Middle frontal gyrus (tissue), 1 donor: ENCODE data around the gene PPP1R14B.

Experiments
- DNase-seq: peaks from one replicate; pipeline ENCODE4 v3.0.0-alpha.2; 2015; ENCODE audit warnings: low spot score; ENCODE audit errors: extremely low spot score

The PPP1R14B gene

GRCh38 chr11:64230985-64231365, 15.8 kb downstream of the PPP1R14B start:
- DNase-seq = no peak

DNA sequence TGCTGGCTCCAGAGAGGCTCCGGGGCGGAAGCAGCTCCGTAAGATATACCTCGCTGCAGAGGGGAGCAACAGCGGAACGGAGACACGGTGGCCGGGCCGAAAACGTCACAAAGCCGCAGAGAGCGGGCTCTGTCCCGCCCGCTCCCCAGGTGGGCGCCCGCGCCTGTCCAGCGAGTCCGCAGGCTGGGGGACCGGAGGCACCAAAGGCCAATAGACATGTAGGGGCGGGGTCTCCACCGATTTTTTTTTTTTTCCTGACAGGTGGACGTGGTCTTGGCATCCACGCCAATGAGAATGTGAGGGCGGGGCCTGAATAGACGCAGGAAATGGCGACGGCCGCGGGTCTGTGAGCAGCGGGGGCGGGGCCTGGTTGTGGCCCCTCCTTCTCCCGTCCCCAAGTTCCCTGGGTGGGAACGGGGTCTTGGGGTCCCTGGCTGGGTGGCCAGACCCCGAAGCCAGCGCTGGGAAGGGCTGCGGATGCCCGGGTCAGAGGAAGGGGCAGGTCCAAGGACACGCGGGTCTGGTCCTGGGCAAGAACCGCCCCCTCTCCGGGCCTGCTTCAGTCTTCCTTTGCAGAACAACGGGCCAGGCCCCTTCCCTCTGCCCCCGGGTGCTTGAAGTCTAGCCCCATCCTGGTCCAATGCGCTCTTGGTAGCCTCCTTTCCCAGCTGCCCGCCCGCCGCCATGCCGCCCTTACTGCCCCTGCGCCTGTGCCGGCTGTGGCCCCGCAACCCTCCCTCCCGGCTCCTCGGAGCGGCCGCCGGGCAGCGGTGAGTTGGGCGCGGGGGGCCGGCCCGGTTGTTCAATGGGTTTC, 16.4 kb downstream of the PPP1R14B start, which contains the start of gene DNAJC4:
DNAJC4 (plus strand) TSS at position 378 of the 814 bp plus-strand sequence; CDS start at position 685, 307 bp downstream.
- peak; percentile 81 for DNase-seq

DNA sequence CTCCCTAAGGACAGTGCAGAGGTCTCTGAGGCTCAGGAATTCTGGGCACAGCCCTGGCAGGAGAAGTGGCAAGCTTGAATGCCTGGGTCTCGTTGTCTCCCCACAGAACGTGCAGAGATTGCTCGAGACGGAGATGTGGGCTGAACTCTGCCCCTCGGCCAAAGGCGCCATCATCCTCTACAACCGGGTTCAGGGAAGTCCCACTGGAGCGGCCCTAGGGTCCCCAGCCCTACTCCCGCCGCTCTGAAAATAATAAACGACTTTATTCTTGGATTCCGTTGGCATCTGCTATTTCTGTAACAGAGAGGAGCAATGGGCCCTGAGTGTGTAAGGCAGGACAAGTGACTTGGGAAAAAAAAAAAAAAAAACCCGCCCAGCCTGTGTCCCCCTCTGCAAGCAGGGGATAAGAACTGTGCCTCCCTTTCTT, 17.0 kb downstream of the PPP1R14B start:
- DNase-seq = no peak

DNA sequence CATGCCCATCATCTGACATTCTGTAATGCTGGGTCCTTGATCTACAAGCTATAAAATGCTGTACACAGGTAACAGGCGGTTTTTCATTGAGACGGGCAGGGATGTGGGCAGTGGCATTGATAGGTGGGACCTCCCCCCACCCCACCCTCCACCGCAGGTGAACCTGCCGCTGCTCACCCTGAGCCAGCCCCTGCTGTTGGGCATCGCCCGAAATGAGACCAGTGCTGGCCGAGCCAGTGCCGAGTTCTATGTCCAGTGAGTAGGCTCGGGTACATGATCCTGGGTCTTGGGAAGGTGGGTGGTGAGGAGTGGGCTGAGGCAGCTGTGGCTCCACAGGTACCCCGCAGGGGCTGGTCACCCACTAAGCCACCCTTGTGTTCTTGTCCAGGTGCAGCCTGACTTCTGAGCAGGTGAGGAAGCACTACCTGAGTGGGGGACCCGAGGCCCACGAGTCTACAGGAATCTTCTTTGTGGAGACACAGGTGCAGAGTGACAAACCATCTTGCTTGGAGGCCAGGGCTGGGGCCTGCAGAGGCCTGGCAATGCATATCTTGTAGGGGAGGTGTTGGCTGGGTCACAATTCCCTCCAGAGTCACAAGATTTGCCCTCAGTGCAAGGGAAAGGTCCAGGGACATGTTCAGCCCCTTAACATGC, 17.5 kb downstream of the PPP1R14B start:
- no peak for DNase-seq

DNA sequence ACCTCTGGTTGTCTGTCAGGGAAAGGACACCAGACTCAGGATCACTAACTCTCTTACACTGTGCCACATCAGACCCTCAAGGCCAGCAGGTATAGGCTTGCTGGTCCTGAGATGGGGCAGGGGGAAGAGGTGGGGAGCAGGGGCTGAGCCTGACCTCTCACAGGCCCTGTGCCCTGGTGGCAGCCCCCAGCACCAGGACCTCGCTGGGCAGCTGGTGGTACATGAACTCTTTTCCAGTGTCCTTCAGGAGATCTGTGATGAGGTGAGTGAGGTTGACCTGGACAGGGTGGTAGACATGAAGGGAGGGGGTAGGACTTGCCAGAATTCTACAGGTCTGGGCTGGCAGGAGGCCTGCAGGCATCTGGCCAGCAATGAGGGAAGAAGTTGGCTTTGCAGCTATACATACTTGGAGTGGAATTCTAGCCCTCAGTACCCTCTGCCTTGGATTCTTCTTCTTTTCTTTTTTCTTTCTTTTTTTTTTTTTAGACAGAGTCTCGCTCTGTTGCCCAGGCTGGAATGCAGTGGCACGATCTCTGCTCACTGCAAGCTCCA, 19.3 kb downstream of the PPP1R14B start:
- DNase-seq = no peak

- no peak for DNase-seq
These were observed 20.2 kb downstream of the PPP1R14B start for GRCh38 chr11:64226507-64227051.

DNA sequence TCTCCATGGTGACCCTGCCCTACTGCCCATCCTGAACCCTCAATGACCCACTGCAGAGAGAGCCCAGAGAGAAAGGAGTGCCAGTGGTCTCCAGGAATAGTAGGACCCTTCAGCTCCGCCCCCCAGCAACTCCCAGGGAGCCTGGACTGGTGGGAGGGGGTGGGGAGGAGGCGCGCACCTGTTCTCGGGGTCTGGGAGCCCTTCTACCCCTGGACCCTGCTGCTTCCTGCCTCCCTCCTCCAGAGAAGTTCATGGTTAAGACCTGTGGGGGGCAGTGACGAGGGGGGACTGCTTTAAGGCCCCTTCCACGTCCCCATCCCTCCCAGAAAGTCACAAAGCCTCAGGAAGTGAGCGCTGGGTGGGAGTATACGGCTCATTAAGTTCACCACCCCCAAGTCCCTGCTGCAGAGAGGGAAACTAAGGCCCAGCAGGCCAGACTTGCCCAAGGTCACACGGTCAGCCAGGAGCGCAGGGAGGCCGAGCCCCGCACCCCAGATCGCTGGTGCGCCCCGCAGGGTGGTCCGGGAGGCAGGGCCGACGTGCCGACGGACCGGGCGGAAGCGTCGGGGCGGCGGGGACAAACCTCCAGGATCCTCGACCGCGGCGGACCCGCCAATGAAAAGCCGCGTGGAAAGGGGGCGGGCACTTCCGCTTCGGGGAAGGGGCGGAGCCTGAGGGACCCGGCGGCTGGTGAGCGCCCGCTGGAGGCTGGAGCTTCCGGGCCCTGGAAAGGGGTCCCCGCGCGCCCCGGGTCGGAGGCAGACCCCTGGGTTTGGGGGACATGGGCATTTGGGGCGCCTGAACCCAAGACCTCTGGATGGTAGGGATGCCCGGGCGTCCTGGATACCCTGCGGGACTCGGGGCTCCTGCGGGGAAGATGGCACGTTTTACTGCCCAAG, 20.9 kb downstream of the PPP1R14B start, which contains the start of the genes NUDT22 and TRPT1:
NUDT22 (plus strand) TSS at position 667 of the 899 bp plus-strand sequence. CDS start 379 bp downstream, outside the sequence.
TRPT1 (minus strand) TSS at position 579 of the 899 bp plus-strand sequence; CDS start at position 253, 326 bp downstream.
- peak; percentile 85 for DNase-seq

DNA sequence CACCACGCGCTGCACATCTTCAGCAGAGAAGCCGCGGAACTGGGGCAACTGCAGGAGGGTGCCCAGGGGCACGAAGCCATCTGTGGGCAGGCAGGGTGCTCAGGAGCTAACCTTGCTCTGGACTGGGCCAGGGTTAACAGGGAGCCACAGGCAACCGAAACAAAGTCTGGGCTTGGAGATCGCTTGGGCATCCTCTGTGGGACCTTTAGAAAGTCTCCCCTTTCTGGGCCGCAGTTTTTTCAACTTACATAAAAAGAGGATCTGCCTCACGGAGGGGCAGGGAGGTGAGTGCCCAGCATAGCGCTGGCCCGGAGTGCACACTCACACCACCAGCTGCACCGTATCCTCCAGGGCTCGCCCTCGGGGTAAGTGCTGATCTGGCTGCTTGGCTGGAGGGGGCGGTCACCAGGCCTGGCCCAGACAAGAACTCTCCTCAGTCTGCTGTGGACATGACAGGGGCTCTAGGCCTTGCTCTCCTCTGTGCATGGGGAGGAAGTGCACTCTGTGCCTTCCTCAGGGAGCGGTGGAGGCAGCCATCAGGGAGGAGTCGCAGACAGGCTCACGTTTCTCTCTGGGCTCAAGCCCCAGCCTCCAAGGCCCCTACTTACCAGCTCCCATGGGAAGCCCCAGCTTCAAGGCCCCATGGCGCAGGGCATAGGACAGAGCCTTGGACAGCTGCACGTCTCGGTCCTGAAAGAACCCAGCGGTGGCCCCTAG, 21.7 kb downstream of the PPP1R14B start:
- DNase-seq = no peak

DNA sequence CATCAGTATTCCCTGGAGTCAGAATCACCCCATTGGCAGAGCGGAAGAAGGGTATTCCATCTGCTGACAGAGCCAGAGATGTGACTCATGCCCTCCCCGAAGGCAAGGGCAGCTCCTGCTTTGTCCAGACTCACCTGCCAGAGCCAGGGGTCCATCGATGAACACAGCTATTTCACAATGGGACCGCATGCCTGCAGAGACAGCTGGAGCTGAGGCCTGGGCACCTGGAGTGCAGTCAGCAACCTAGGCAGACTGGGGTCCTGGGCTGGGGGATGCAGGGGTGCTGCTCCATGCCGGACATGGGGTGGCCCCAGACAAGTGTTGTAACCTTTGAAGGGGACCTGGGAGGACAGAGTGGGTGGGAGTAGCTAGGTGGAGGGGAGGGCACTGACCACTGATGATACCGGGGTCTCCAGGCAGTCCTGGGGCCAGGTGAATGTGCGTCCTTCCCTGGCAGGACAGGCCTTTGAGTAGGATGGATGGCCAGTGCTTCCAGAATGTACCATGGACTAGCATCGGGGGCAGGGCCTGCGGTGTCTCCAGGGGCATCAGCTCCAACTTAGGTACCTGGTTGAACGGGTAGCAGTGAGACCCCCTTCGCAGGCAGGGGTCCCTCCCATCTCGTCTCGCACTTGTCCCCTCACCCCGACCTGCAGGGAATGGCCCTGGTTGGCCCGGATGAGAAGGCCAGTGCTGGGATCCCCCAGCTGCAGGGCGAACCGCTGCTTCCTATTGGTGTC, 22.4 kb downstream of the PPP1R14B start:
- no peak for DNase-seq

- DNase-seq = no peak
These were observed 23.6 kb downstream of the PPP1R14B start for GRCh38 chr11:64223001-64223651.

GRCh38 chr11:64222651-64223000, 24.1 kb downstream of the PPP1R14B start:
- no peak for DNase-seq

DNA sequence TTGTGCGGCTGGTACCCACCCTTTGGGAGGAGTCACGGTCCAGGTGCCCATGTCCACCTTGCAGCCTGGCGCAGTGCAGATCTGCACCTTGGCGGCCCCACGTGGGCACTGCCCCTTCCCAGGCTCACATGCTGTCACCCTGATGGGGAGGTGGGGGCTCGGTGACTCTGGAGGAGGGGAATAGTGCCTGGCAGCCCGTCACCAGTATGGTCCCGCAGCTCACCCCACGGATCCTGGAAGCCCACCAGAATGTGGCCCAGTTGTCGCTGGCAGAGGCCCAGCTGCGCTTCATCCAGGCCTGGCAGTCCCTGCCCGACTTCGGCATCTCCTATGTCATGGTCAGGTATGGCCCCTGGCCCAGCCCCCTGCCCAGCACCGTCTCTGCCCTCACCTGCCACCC, 25.9 kb downstream of the PPP1R14B start:
- no peak for DNase-seq

DNA sequence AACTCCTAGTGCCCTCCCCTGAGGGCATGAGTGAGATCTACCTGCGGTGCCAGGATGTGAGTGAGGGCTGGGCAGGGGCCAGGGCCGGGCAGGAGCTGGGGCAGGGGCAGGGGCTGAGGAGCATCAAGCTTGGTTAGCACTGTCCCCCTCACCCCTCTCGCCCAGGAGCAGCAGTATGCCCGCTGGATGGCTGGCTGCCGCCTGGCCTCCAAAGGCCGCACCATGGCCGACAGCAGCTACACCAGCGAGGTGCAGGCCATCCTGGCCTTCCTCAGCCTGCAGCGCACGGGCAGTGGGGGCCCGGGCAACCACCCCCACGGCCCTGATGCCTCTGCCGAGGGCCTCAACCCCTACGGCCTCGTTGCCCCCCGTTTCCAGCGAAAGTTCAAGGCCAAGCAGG, 26.5 kb downstream of the PPP1R14B start:
- DNase-seq = no peak

DNA sequence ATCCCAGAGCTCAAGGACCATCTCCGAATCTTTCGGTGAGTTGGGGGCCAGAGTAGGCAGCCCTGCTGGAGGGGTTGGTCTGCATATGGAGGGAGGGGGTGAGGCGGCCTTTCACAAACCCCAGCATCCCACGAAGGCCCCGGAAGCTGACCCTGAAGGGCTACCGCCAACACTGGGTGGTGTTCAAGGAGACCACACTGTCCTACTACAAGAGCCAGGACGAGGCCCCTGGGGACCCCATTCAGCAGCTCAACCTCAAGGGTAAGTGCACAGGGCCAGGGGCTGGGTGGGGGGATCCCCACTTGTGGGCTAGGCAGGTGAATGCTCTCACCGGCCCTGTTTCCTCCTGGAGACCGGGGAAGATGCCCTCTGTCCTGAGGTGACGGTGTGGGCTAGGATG, 27.0 kb downstream of the PPP1R14B start:
- no peak for DNase-seq

GRCh38 chr11:64219354-64219684, 27.4 kb downstream of the PPP1R14B start:
- no peak for DNase-seq

GRCh38 chr11:64218628-64219353, 28.0 kb downstream of the PPP1R14B start:
- no peak for DNase-seq

DNA sequence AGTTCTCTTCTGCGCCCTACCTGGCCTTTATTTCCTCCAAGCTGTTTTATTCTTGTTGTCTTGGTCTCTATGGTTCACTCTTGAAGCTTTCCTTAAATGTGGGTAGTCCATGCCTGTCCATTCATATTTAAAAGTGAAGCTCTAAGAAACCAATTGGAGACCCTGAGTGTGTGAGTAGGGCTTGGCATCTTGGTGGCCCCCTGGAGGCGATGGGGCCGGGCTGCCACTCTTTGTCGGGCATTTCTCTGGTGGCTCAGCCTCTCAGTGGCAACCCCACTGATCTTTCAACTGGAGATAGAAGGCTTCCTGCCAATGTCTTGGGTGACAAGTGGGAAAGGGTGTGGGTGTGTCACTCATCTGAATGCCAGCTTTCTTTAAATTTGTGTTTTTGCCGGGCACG, 29.9 kb downstream of the PPP1R14B start:
- DNase-seq = no peak

DNA sequence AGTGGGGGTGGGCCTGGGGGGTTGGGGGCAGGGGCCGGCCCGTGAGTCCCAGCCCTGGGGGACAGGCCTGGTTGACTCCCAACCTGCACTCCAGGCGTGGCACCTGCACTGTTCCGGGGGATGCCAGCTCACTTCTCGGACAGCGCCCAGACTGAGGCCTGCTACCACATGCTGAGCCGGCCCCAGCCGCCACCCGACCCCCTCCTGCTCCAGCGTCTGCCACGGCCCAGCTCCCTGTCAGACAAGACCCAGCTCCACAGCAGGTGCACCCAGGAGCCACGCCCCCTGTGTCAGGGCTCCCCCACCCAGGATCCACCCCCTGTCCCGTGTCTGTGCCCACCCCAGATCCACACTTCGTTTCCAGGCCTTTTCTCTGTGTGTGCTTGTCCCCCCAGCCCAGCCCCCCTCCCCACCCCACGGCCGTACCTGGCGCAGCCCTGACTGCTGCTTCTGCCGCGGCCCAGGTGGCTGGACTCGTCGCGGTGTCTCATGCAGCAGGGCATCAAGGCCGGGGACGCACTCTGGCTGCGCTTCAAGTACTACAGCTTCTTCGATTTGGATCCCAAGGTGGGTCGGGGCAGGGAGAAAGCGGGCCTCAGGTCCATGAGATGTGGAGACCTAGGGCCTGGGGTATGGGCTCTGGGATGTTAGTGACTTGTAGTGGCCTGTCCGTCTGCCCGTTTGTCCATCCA, 35.4 kb downstream of the PPP1R14B start:
- no peak for DNase-seq
